K562 (cell line): ENCODE measurements around the gene RHBDL3. TPM values are rescaled to one million over a fixed set of nuclear protein-coding genes. Genes with fewer than 3 reads are reported as not detected.

Experiments used
- BHLHE40 ChIP-seq: IDR thresholded peaks from 2 replicates; pipeline ENCODE4 v1.6.1; 2011; ENCODE audit warnings: low read length, improper control_type of control experiment
- CAMTA2 ChIP-seq: fragments of 250-450 bp; sonication (Bioruptor Pico); conservative IDR thresholded peaks from 2 replicates; pipeline ENCODE4 v1.5.1; 2022
- CHD2 ChIP-seq: IDR thresholded peaks from 2 replicates; pipeline ENCODE4 v1.6.1; 2011; ENCODE audit warnings: low read depth, low read length
- CREM ChIP-seq: IDR thresholded peaks from 2 replicates; pipeline ENCODE4 v1.6.1; 2014; ENCODE audit warnings: antibody characterized with exemption, low read depth
- CTCF ChIP-seq, 3 experiments: IDR thresholded peaks in 2 of 3; conservative IDR thresholded peaks in 1 of 3; 2 replicates each; pipeline ENCODE4 v1.5.1; 2011 to 2012; ENCODE audit warnings: low read length in 3 of 3, mild to moderate bottlenecking in 3 of 3, control low read depth in 2 of 3, improper control_type of control experiment in 1 of 3, inconsistent platforms in 1 of 3, low read depth in 1 of 3, mixed read lengths in 1 of 3, moderate library complexity in 1 of 3; ENCODE audit not compliant: insufficient read depth in 2 of 3
- ETV1 ChIP-seq: fragments of 450-650 bp; conservative IDR thresholded peaks from 2 replicates; pipeline ENCODE4 v1.6.1; 2016; ENCODE audit warnings: missing genetic modification characterization, control low read depth, low read depth, missing compliant biosample characterization
- FOXM1 ChIP-seq, 2 experiments: fragments of 450-650 bp in 1 of 2; sonication (generic) in 1 of 2; formaldehyde crosslinking in 1 of 2; IDR thresholded peaks; 2 replicates each; pipeline versions ENCODE4 v1.6.1 to v1.9.0; 2017 to 2022; ENCODE audit warnings: low read depth in 2 of 2, mild to moderate bottlenecking in 2 of 2, missing genetic modification reagents in 1 of 2, moderate library complexity in 1 of 2
- HDGF ChIP-seq: fragments of 450-650 bp; IDR thresholded peaks from 2 replicates; pipeline ENCODE4 v1.6.1; 2016
- HNRNPL ChIP-seq: fragments of 200-400 bp; formaldehyde crosslinking; IDR thresholded peaks from 2 replicates; pipeline ENCODE4 v1.6.1; 2017; ENCODE audit warnings: low read depth, mild to moderate bottlenecking, low read length
- KDM4B ChIP-seq, 2 experiments: fragments of 450-650 bp in 1 of 2; sonication (generic) in 1 of 2; IDR thresholded peaks; 2 replicates each; pipeline ENCODE4 v1.6.1; 2016 to 2017; ENCODE audit warnings: borderline replicate concordance in 2 of 2, antibody characterized with exemption in 1 of 2, low read depth in 1 of 2, mild to moderate bottlenecking in 1 of 2
- SIX5 ChIP-seq, 2 experiments: IDR thresholded peaks; 2 replicates each; pipeline ENCODE4 v1.6.1; 2011; ENCODE audit warnings: low read length in 2 of 2, borderline replicate concordance in 1 of 2, low read depth in 1 of 2, mild to moderate bottlenecking in 1 of 2, moderate library complexity in 1 of 2; ENCODE audit not compliant: insufficient read depth in 1 of 2
- STAG1 ChIP-seq: sonication (generic); formaldehyde crosslinking; IDR thresholded peaks from 2 replicates; pipeline ENCODE4 v1.5.0; 2020; ENCODE audit warnings: missing genetic modification reagents, borderline replicate concordance
- ZMIZ1 ChIP-seq, 2 experiments: fragments of 150-350 bp in 1 of 2; IDR thresholded peaks; 2 replicates each; pipeline ENCODE4 v1.6.1; 2012 to 2016; ENCODE audit warnings: low read depth in 2 of 2, low read length in 2 of 2, mild to moderate bottlenecking in 1 of 2, moderate library complexity in 1 of 2
- ZNF165 ChIP-seq: fragments of 250-450 bp; sonication (Bioruptor Pico); IDR thresholded peaks from 2 replicates; pipeline ENCODE4 v1.4.0; 2020; ENCODE audit warnings: borderline replicate concordance
- ZNF23 ChIP-seq: fragments of 250-450 bp; sonication (Bioruptor Pico); IDR thresholded peaks from 2 replicates; pipeline ENCODE4 v1.4.0; 2020; ENCODE audit warnings: mild to moderate bottlenecking
- ZNF436 ChIP-seq: fragments of 250-450, 450-650 bp; sonication (Bioruptor Pico); formaldehyde crosslinking; IDR thresholded peaks from 2 replicates; pipeline ENCODE4 v1.7.0; 2020; ENCODE audit warnings: mild to moderate bottlenecking
- ZNF583 ChIP-seq: fragments of 250-450 bp; sonication (Bioruptor Pico); IDR thresholded peaks from 2 replicates; pipeline ENCODE4 v1.4.0; 2020
- polyA plus RNA-seq, 8 experiments: library from polyadenylated mRNA; depleted of rRNA in 4 of 8; stranded (reverse) in 5 of 8; unstranded in 3 of 8; fragments of >200 nt; fragmentation: Nextera tagmentation in 2 of 8; fragmentation: Illumina TruSeq in 1 of 8; extraction: Ambion mirVana in 2 of 8; extraction: Trizol in 1 of 8; gene quantifications; 2 replicates each; pipeline versions ENCODE4 v1.2.1 to v1.2.3, GENCODE V29; 2011 to 2014; ENCODE audit warnings: inconsistent platforms in 1 of 8, missing spikeins in 1 of 8
- total RNA-seq, 7 experiments: library from RNA; depleted of rRNA in 6 of 7; stranded (reverse); fragments of >200 nt in 6 of 7; fragmentation: Illumina TruSeq in 2 of 7; extraction: Trizol in 2 of 7; gene quantifications; 2 replicates each; pipeline versions ENCODE4 v1.2.1 to v1.2.3, GENCODE V29; 2011 to 2021; ENCODE audit warnings: low replicate concordance in 1 of 7
- TF ChIP-seq, protein P1 (sequence below), 2 experiments: fragments of 450-650 bp; IDR thresholded peaks; 2 replicates each; pipeline ENCODE4 v1.6.1; 2016
- TF ChIP-seq, protein P2 (sequence below): fragments of 200-400 bp; formaldehyde crosslinking; IDR thresholded peaks from 2 replicates; pipeline ENCODE4 v1.6.1; 2017; ENCODE audit warnings: mild to moderate bottlenecking, low read depth, low read length, moderate library complexity

The RHBDL3 gene
- total and polyA plus RNA-seq, 9 of the 15 experiments (the other 6 are each of a cell fraction or from before 2014, with no cell fraction given) = 0.06 to 0.31 (median 0.09) TPM; not detected in 4

DNA sequence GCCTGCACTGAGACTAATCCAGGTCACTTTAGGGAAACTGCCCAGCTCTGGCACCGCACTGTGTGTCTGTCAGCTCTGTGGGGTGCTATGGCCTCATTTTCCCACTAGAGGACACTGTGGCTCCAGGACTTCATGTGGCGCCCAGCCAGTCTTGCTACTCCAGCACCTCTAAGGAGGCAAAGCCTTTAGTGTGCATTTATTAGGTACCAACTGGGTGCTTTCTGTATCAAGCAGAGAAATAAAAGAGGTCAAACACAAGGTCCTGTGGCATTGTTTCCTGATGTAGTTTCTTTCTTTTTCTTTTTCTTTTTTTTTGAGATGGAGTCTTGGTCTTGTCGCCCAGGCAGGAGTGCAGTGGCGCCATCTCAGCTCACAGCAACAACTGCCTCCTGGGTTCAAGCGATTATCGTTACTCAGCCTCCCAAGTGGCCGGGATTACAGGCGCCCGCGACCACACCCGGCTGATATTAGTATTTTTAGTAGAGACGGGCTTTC is 12.5 kb upstream of the RHBDL3 start (continued):
- TF ChIP-seq, protein P1, sequence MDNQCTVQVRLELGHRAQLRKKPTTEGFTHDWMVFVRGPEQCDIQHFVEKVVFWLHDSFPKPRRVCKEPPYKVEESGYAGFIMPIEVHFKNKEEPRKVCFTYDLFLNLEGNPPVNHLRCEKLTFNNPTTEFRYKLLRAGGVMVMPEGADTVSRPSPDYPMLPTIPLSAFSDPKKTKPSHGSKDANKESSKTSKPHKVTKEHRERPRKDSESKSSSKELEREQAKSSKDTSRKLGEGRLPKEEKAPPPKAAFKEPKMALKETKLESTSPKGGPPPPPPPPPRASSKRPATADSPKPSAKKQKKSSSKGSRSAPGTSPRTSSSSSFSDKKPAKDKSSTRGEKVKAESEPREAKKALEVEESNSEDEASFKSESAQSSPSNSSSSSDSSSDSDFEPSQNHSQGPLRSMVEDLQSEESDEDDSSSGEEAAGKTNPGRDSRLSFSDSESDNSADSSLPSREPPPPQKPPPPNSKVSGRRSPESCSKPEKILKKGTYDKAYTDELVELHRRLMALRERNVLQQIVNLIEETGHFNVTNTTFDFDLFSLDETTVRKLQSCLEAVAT (IDR thresholded peaks at IDR 0.05) = no peak
- TF ChIP-seq HNRNPL = no peak
- TF ChIP-seq, protein P2, sequence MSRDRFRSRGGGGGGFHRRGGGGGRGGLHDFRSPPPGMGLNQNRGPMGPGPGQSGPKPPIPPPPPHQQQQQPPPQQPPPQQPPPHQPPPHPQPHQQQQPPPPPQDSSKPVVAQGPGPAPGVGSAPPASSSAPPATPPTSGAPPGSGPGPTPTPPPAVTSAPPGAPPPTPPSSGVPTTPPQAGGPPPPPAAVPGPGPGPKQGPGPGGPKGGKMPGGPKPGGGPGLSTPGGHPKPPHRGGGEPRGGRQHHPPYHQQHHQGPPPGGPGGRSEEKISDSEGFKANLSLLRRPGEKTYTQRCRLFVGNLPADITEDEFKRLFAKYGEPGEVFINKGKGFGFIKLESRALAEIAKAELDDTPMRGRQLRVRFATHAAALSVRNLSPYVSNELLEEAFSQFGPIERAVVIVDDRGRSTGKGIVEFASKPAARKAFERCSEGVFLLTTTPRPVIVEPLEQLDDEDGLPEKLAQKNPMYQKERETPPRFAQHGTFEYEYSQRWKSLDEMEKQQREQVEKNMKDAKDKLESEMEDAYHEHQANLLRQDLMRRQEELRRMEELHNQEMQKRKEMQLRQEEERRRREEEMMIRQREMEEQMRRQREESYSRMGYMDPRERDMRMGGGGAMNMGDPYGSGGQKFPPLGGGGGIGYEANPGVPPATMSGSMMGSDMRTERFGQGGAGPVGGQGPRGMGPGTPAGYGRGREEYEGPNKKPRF = no peak
- peak; percentile 34; the same call in 1 of the 2 replicates for TF ChIP-seq BHLHE40
- TF ChIP-seq ETV1 = no peak
- no peak for TF ChIP-seq ZNF23 (CRISPR knock-in tag)
- TF ChIP-seq ZNF583 (CRISPR knock-in tag) = no peak
- TF ChIP-seq ZMIZ1 (IDR thresholded peaks at IDR 0.05; ENCODE audit: low read depth in 2 of 2, low read length in 2 of 2) = 0 out of 4 replicates have a peak, but pooled peaks of 1 of the 2 experiments have one; percentile 44
- TF ChIP-seq STAG1 = peak; percentile 82; the same call in 1 of the 2 replicates
- TF ChIP-seq CAMTA2 (CRISPR knock-in tag) = no peak
- TF ChIP-seq ZNF165 (CRISPR knock-in tag) = no peak
- TF ChIP-seq CREM = peak; percentile 28
- TF ChIP-seq CTCF (IDR thresholded peaks at IDR 0.05 in 2 of 3, conservative IDR thresholded peaks at IDR 0.05 in 1 of 3; ENCODE audit: insufficient read depth in 2 of 3, low read depth in 1 of 3, low read length in 3 of 3) = peak; percentile 96 to 99 (median 99)
- no peak for TF ChIP-seq SIX5 (IDR thresholded peaks at IDR 0.05; ENCODE audit: borderline replicate concordance in 1 of 2, insufficient read depth in 1 of 2, low read depth in 1 of 2, low read length in 2 of 2)
- TF ChIP-seq FOXM1 (IDR thresholded peaks at IDR 0.05; ENCODE audit: low read depth) = no peak
- no peak for TF ChIP-seq FOXM1 (CRISPR knock-in tag; IDR thresholded peaks at IDR 0.05; ENCODE audit: low read depth)
- TF ChIP-seq KDM4B (IDR thresholded peaks at IDR 0.05; ENCODE audit: borderline replicate concordance in 2 of 2, low read depth in 1 of 2) = no peak
- no peak for TF ChIP-seq HDGF
- TF ChIP-seq ZNF436 (CRISPR knock-in tag) = no peak
- TF ChIP-seq CHD2 = peak; percentile 25; the same call in 1 of the 2 replicates
